NCI-H510A (cell line): ENCODE measurements around the gene ADAMTS8.

Experiments used
- DNase-seq: peaks from one replicate; lab custom pipeline; 2025; lab: John Stamatoyannopoulos, UW

The ADAMTS8 gene, protein sequence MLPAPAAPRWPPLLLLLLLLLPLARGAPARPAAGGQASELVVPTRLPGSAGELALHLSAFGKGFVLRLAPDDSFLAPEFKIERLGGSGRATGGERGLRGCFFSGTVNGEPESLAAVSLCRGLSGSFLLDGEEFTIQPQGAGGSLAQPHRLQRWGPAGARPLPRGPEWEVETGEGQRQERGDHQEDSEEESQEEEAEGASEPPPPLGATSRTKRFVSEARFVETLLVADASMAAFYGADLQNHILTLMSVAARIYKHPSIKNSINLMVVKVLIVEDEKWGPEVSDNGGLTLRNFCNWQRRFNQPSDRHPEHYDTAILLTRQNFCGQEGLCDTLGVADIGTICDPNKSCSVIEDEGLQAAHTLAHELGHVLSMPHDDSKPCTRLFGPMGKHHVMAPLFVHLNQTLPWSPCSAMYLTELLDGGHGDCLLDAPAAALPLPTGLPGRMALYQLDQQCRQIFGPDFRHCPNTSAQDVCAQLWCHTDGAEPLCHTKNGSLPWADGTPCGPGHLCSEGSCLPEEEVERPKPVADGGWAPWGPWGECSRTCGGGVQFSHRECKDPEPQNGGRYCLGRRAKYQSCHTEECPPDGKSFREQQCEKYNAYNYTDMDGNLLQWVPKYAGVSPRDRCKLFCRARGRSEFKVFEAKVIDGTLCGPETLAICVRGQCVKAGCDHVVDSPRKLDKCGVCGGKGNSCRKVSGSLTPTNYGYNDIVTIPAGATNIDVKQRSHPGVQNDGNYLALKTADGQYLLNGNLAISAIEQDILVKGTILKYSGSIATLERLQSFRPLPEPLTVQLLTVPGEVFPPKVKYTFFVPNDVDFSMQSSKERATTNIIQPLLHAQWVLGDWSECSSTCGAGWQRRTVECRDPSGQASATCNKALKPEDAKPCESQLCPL

DNA sequence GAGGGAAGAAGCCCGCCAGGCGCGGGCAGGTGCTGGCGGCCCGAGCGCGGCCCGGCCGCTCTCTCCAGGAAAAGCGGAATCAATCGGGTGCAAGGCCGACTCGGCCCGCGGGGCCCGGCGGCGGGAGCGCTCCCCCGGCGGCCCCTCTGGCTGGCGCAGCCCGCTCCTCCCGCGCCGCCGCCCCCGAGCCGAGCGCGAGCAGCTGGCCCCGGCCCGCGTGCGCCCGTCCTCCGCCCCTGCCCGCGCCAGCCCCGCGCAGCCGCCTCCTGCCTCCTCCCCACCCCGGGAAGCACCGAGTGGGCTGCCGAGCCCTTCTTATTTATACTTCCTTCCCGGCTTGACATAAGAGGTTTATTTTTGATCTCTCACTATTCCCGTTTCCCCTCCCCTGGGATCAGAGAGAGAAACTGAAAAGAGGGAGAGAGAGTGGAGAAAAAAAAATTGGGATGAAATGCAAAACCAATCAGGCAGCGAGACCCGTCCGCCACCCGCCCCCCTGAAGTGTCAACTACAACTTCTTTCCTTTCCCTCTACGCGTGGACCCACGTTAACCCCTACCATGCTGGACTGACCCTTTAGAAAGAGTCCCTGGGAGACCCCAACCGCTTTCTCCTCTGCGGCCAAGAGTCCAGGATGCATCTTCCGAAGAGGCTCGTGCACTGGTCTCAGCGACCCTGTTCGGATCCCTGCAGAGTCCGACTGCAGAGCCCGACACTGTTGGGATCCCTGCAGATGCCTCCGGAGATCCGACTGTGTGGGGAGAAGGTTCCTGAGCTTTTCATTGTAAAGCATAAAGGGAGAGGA lies at the start of gene ADAMTS8:
TSS of gene ADAMTS8 (minus strand) at position 294 of the 804 bp plus-strand sequence. CDS start 323 bp downstream, outside the sequence.
- no peak for DNase-seq

DNA sequence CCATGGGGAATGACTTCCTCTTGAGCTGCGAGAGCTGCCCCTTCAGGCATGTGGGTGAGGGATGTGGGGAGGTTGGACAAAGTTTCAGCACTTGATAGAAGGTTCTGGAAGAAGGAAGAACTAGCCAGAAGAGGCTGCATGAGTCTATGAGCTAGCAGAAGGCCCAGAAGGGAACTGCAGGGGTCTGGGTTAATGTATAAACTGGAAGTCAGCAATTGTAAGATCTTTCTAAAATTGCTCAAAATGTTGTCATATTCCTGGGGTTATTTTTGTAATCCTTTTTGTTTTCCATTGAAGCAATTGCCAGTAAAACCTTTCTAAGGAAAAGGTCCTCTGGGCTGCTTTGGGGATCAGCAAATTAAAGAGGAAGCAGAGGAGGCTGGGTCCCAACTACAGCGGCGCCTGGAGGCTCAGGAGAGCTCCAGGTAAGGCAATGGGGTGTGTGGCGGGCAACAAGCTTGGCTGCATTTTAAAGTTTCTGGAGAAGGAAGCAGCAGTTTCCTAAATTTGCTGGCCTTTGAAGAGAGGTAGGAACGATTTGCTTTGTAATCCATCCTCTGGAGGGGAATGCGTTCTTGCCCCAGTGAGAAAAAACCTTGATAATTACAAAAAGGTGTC lies 49.3 kb upstream of the ADAMTS8 start:
- no peak for DNase-seq

DNA sequence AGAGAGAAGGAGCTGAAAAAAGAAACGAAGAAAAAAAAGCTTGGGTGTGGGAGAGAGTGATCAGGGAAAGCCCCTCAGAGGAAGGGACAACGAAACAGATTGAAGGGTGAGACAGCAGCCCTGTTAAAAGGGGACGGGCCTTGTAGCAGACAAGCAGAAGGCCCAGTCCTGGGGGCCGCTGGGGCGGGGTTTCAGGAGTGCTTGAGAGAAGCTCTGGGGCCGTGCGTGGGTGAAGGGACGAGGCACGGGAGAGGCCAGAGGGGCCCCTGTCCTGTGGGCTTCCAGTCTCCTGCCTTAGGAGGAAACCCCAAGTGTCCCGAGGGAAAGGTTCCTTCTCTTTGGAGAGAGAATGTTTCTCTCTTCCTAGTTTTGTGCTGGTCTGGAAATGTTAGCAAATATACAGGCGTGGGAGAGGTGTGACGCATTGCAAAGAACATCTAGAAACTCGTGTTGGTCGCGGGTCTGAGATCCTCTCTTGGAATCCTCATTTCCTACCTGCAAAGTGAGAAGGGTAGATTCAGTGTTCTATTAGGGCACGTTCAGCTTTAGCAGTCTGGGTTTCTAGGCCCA lies 48.6 kb upstream of the ADAMTS8 start:
- no peak for DNase-seq

DNA sequence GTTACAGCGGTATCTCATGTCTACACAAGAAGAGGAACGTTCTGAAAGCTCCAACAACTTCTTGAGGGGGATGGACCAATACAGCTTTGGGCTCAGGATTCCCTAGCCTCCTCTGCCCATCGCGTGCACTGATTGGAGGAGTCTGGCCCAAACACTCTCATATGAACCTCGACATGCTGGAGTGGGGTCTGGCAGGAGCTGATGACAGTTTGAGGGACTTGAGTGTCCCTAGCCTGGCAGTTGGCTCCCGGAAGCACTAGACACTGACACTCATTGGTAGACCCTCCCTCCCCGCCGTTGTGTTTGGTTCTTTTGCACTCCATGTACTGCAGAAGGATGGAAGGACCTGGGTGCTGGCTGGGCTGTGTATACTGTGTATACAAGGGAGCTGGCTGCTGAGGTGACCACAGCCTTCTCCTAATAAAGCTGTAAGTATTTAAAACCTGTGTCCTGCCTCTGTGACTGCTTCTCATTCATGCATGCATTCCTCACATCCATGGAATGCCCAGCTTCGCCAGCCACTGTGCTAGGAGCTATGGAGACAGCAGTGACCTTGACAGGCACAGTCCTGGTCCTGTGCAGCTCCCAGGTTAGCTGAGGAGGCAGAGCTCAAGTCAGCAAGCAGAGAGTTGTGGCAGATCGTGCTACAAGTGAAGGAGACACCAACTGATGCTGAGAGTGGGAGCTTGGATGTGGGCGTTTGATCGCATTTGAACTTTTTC lies 48.0 kb upstream of the ADAMTS8 start:
- no peak for DNase-seq

DNA sequence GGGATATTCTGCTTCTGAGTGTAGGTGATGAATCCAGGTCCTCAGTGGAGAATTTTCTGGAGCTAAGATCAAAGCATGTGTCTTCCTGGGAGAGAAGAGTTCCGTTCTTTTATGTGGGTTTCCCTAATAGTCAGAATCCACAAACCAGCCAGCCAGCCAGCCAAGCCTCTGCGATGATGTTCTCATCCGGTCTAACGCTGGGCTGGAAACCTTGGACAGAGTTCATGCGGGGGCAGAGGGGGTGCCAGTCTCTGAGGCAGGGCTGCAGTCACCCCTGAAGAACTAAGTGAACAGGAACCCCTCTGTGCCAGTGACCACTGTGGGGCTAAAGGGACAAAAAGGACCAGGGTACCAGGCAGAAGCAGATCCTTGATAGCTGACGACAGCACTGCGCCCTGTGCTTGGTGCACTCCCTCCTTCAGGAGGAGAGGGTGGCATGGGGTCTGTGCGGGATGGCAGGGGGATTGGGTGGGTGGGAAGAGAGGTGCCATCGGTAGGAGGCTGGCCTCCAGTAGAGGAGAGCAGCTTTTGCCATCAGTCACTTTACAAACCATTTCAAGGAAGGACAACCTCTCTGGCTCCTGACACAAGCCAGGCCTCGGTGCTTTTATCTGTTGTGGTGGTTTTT lies 47.1 kb upstream of the ADAMTS8 start:
- no peak for DNase-seq

DNA sequence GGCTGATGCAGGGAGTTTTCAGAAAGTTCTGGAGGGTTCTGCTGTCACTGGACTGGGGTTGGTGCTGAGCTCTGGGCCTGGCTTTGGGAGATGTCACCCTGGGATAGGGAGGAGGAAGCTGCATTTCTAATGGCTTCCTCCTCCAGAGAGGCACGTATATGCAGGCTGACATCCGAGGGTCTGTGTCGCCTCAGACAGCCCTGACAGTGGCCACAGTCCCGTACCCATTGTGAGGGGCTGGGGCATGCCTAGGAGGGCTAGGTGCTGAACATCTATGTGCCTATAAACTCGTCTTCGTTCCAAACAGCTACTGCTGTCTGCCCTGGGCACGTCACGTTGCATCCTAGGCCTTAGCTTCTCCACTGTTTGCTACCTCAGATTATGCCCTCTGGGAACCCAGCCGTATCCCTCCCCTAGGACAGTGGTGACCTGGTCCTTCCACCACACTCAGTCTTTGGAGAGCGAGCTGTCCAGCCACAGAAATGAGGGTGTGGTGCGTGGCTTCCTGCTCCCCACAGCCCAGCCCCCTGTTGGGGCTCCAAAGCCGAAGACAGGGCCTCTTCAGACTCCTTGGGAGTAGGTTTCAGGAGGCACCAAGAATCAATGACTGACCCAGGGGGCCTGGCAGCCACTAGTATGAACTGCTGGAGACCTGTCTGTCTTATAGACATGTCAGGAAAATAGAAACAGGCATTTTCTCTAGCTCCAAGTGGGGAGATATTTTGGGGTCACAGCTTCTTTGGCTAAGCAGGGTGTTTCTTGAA lies 46.4 kb upstream of the ADAMTS8 start:
- DNase-seq = no peak

DNA sequence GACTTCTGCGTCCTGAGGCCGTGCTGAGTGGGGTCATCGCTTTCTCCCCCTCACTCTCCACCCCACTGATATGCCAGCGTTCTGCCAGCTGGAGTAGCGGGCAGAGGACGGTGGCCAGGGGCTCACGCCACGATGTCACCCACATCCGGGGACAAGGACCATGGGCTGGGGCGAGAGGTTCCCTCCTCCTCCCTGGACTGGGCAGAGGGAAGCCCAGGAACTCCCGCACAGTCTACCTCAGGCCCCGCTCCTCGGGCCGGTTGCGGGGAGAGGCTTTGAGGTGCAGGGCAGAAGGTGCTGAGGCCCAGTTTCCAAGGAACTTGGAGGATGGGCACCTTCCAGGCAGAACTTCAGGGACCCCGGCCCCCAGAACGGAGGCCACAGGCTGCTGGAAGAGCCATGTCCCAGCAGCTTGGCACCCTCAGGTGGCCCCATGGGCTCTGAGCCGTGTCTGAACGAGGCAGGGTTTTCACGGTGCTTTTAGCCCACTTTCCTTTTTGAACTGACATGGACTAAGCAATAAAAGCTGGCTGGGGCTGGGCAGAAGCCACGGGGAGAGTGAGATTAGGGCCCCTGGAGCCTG lies 45.5 kb upstream of the ADAMTS8 start:
- no peak for DNase-seq

DNA sequence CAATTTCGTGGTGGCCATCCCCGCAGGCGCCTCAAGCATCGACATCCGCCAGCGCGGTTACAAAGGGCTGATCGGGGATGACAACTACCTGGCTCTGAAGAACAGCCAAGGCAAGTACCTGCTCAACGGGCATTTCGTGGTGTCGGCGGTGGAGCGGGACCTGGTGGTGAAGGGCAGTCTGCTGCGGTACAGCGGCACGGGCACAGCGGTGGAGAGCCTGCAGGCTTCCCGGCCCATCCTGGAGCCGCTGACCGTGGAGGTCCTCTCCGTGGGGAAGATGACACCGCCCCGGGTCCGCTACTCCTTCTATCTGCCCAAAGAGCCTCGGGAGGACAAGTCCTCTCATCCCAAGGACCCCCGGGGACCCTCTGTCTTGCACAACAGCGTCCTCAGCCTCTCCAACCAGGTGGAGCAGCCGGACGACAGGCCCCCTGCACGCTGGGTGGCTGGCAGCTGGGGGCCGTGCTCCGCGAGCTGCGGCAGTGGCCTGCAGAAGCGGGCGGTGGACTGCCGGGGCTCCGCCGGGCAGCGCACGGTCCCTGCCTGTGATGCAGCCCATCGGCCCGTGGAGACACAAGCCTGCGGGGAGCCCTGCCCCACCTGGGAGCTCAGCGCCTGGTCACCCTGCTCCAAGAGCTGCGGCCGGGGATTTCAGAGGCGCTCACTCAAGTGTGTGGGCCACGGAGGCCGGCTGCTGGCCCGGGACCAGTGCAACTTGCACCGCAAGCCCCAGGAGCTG lies 44.8 kb upstream of the ADAMTS8 start:
- DNase-seq = no peak

DNA sequence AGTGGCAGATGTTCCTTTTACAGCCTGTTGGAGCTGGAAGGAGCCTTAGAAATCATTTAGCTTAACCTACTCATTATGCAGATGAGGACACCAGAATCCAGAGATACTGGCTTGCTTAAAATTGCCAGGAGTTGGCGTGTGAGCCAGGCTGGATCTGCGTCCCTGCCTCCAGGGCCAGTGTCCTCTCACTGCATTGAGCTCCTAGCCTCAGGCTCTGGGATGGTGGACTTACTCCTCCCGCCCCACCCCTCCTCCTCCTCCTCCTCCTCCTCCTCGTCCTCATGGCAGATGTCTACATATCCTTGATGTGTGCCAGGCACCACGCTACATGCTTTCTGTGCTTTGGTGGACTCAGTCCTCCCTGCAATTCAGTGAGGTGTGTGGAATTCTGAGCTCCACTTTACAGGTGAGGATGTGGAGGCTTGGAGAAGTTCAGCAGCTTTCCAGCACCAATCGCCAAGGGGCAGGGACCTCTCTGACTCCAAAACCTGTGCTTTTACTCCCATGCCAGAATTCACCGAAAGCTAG lies 44.1 kb upstream of the ADAMTS8 start:
- DNase-seq = no peak

DNA sequence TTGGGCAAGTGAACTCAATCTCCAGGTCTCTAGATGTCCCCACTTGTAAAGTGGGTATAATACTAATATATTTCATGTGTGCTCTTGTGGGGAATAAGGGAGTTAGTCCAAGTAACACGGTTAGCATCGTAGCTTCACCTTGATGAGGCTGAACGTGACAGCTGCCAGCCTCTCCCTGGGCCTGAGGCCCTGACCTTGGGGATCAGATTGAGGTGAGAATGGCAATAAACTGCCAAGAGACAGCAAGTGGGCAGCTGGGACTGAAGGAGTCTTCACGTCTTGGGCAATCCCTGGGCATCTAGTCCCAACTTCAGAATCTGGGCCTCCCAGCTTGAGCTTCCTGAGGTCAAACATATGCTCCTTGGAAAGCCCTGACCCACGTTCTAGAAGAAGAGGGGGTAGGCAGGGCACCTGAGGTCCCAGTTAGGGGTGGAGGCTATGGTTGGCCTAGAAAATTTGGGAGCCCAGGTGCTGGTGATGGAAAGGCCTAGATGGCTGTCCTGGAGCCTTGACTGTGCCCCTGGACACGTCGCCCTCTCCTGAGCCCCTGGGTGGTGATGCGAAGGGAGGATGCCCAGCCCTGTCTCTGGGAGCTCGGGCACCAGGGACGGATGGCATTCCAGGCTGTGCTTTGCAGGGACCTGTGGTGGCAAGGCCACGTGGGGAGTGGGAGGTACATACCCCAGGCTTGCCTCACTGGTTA lies 43.5 kb upstream of the ADAMTS8 start:
- no peak for DNase-seq

DNA sequence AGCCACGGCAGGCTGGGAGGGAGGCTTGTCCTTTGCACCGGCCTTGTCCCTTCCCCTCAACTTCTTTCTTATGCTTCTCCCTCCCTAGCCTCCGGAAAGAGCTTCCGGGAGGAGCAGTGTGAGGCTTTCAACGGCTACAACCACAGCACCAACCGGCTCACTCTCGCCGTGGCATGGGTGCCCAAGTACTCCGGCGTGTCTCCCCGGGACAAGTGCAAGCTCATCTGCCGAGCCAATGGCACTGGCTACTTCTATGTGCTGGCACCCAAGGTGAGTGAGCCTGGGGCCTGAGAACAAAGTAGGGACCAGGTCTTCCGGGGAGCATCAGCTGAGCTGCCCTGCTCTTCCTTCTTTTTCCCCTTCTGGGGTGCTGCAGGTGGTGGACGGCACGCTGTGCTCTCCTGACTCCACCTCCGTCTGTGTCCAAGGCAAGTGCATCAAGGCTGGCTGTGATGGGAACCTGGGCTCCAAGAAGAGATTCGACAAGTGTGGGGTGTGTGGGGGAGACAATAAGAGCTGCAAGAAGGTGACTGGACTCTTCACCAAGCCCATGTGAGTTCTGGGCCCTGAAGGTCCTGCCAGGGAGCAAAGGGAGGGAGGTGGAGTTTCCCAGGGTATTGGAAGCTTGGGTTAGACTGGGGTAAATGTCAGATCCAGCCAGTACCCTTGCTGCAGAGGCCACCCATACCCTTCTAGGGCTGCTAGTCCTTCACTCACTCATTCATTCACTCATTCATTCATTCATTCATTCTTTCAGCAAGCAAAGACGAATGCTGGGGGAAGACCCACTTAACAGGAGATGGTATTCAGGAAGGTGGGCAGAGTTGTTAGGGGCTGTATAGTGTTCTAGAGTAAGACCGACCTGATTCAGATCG lies 42.7 kb upstream of the ADAMTS8 start:
- DNase-seq = no peak

DNA sequence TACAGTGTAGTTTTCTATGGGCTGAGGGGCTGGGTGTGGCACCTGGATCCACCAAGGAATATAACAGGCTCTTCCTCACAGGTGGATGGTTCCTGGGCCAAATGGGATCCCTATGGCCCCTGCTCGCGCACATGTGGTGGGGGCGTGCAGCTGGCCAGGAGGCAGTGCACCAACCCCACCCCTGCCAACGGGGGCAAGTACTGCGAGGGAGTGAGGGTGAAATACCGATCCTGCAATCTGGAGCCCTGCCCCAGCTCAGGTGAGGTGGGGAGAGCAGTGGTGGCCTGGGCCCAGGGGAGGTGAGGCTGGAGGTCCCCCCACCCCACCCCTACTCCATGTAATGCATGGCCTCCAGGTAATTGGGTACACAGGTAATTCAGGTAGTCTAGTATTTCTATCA lies 40.8 kb upstream of the ADAMTS8 start:
- no peak for DNase-seq

DNA sequence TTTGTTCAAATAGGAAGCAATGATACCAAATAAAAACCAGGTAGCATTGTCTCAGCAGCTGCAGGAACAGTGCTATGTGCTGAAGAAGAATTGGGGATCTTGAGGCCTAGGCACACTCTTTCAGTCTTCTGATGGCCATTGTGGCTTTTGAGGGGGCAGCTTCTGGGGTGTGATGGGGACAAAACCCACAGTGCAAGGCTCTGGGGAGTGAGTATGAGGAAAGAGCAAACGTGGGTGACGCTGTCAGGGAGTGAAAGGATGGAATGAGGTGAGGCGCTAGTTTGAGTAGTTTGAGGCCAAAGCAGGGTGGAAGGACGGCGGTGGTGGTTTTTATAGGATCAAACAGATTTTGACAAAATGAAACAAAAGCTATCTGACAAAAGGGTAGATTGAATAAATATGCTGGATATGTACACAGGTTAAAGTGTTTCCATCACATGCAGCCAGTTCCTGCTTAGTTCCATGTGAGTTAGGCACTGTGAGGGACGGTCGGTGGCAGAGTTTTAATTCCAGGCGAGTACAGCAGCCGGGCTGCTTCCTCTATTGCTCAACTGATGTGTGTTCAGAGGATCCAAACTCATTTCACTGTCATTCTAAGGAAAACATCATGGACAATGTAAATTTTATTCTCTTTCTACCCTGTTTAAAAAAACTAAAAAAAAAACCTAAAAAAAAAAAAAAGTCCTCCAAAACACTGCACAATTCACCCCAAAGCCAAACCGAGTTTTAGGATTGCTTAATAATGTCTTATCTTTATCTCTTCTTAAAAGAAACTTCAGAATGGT lies 38.9 kb upstream of the ADAMTS8 start:
- DNase-seq = no peak

DNA sequence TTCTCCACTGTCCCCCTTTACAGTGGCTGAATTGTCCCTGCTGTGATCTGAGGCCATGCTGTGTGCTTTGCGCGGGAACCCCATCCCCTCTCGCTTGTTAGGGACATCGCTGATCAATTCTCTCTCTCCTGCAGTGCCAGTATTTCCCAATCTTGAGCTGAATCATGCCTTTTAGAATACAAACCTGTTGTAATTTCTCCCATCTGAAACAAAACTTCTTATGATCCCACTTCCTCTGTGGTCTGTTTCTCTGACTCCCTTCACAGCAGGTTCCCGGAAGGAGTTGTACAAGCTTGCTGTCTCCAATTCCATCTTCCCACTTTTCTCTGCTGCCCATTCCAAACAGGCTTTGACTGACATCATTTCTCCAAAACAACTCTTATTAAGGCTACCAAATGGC lies 36.9 kb upstream of the ADAMTS8 start:
- DNase-seq = no peak

DNA sequence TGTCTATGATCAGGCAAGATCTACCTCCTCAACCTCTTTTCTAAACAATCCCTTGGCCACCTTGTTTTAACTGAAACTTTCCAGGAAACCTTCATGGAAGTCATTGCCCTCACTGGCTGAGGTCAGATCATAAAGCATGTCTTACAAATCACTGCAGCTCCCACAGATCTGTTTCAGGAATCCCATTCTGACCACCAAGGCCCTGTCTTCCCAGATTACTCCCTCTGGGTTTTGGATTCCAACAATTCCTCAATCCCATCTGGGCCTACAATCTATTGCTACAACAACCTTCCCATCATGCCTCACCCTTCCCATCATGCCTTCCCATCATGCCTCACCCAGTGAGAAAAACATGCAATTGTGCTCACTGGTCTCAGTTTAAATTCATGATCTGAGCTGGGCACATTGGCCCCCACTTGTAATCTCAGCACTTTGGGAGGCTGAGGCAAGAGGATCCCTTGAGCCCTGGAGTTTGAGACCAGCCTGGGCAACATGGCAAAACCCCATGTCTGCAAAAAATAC lies 35.9 kb upstream of the ADAMTS8 start:
- DNase-seq = no peak

DNA sequence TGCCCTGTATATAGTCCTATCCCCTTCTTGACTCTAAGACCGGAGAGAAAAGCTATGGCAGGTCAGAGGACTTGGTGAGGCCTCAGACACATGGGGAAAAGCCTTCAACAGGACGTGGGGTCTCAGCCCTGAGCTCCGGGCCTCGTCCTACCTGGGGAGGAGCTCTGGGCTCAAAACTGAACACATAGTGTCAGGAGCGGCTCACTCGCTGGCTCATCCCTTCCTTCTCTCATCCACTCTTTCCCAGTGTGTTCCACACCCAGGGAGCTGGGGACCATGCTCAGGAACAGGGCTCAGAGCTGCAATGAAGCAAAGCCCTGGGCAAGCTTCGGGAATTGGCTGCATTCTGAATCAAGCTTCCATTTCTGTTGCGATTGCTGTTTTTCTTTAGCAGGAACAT lies 34.5 kb upstream of the ADAMTS8 start:
- no peak for DNase-seq
